GM19467 (cell line): Measurements from ENCODE around the gene LHX1.
A peak's percentile ranks its signal among the peaks of the same experiment; 100 is the strongest.

Source experiments
- ATAC-seq: cut with Tn5 transposase; IDR thresholded peaks from one replicate; pipeline ENCODE4 v1.9.1; 2021; ENCODE audit warnings: mild to moderate bottlenecking, moderate library complexity; ENCODE audit not compliant: unreplicated experiment

LHX1 gene

GRCh38 chr17:36937959-36938565, 787 bp downstream of the LHX1 start:
- no peak for ATAC-seq

- no peak for ATAC-seq
Measured at GRCh38 chr17:36938566-36939051, 1.3 kb downstream of the LHX1 start.

- ATAC-seq: no peak
Measured at GRCh38 chr17:36939052-36939801, 2.0 kb downstream of the LHX1 start.

- no peak for ATAC-seq
Measured at GRCh38 chr17:36939802-36940312, 2.6 kb downstream of the LHX1 start.

- no peak for ATAC-seq
Measured at GRCh38 chr17:36940313-36941264, 3.3 kb downstream of the LHX1 start.

- no peak for ATAC-seq
Measured at GRCh38 chr17:36941265-36942010, 4.2 kb downstream of the LHX1 start.

- ATAC-seq: no peak
Measured at GRCh38 chr17:36942019-36942599, 4.8 kb downstream of the LHX1 start.

- no peak for ATAC-seq
Measured at GRCh38 chr17:36942631-36943125, 5.4 kb downstream of the LHX1 start.

GRCh38 chr17:36943250-36944191, 6.2 kb downstream of the LHX1 start:
- no peak for ATAC-seq

GRCh38 chr17:36944553-36944952, 7.3 kb downstream of the LHX1 start:
- ATAC-seq: no peak

- no peak for ATAC-seq
Measured at GRCh38 chr17:36945140-36945539, 7.9 kb downstream of the LHX1 start.

- no peak for ATAC-seq
Measured at GRCh38 chr17:36945959-36946725, 8.9 kb downstream of the LHX1 start.

GRCh38 chr17:36946726-36947091, 9.4 kb downstream of the LHX1 start:
- ATAC-seq: no peak

- ATAC-seq: no peak
Measured at GRCh38 chr17:36947922-36948716, 10.8 kb downstream of the LHX1 start.

- ATAC-seq: peak; percentile 87
Measured at GRCh38 chr17:36948717-36949460, 11.6 kb downstream of the LHX1 start, which contains the start of gene AATF. TSS of gene AATF (plus strand) at chr17:36948954. CDS start at chr17:36949126, 172 bp downstream.

GRCh38 chr17:36949461-36949927, 12.2 kb downstream of the LHX1 start:
- ATAC-seq: no peak
